WTC11 (cell line): ENCODE data around the gene MVP. TPM values are rescaled to one million over a fixed set of nuclear protein-coding genes. Genes with fewer than 3 reads are reported as not detected.

Experiments used
- AR ChIP-seq: fragments of 250-450 bp; sonication (Bioruptor Pico); IDR thresholded peaks from 2 replicates; pipeline ENCODE4 v1.9.0; 2021; ENCODE audit warnings: mild to moderate bottlenecking
- ATF1 ChIP-seq: sonication (generic); formaldehyde crosslinking; IDR thresholded peaks from 2 replicates; pipeline ENCODE4 v1.8.1; 2023; ENCODE audit warnings: mild to moderate bottlenecking, moderate library complexity, missing genetic modification reagents
- ELF4 ChIP-seq: sonication (generic); formaldehyde crosslinking; IDR thresholded peaks from 2 replicates; pipeline ENCODE4 v1.8.1; 2022; ENCODE audit warnings: low read depth, mild to moderate bottlenecking, moderate library complexity, missing genetic modification reagents
- FOXK1 ChIP-seq: sonication (generic); formaldehyde crosslinking; IDR thresholded peaks from 2 replicates; pipeline ENCODE4 v1.8.0; 2022; ENCODE audit warnings: mild to moderate bottlenecking, moderate library complexity, missing genetic modification reagents
- FOXP4 ChIP-seq: sonication (generic); formaldehyde crosslinking; IDR thresholded peaks from 2 replicates; pipeline ENCODE4 v1.8.0; 2022; ENCODE audit warnings: mild to moderate bottlenecking, missing genetic modification reagents
- GABPB1 ChIP-seq: sonication (generic); formaldehyde crosslinking; IDR thresholded peaks from 2 replicates; pipeline ENCODE4 v1.8.1; 2023; ENCODE audit warnings: mild to moderate bottlenecking, missing genetic modification reagents
- HMGA2 ChIP-seq: fragments of 250-450 bp; sonication (Bioruptor Pico); IDR thresholded peaks from 2 replicates; pipeline ENCODE4 v1.4.0; 2021; ENCODE audit warnings: mild to moderate bottlenecking, moderate library complexity
- IRF2 ChIP-seq: sonication (generic); formaldehyde crosslinking; IDR thresholded peaks from 2 replicates; pipeline ENCODE4 v1.8.0; 2022; ENCODE audit warnings: low read depth, missing genetic modification reagents, borderline replicate concordance
- MAX ChIP-seq: sonication (generic); formaldehyde crosslinking; IDR thresholded peaks from 2 replicates; pipeline ENCODE4 v1.8.0; 2022; ENCODE audit warnings: mild to moderate bottlenecking, missing genetic modification reagents
- NFE2L1 ChIP-seq: sonication (generic); formaldehyde crosslinking; IDR thresholded peaks from 2 replicates; pipeline ENCODE4 v1.8.1; 2023; ENCODE audit warnings: missing genetic modification reagents
- NR3C1 ChIP-seq: sonication (generic); formaldehyde crosslinking; conservative IDR thresholded peaks from 2 replicates; pipeline ENCODE4 v1.8.1; 2023; ENCODE audit warnings: low read depth, mild to moderate bottlenecking, missing genetic modification reagents
- RORB ChIP-seq: fragments of 250-450 bp; sonication (Bioruptor Pico); IDR thresholded peaks from 2 replicates; pipeline ENCODE4 v1.9.0; 2021; ENCODE audit warnings: mild to moderate bottlenecking
- SOX15 ChIP-seq: fragments of 250-450 bp; sonication (Bioruptor Pico); IDR thresholded peaks from 2 replicates; pipeline ENCODE4 v1.9.0; 2021; ENCODE audit warnings: mild to moderate bottlenecking
- TEAD4 ChIP-seq: sonication (generic); formaldehyde crosslinking; IDR thresholded peaks from 2 replicates; pipeline ENCODE4 v1.8.0; 2022; ENCODE audit warnings: mild to moderate bottlenecking, missing genetic modification reagents
- TP53 ChIP-seq: sonication (generic); formaldehyde crosslinking; IDR thresholded peaks from 2 replicates; pipeline ENCODE4 v1.8.1; 2023; ENCODE audit warnings: mild to moderate bottlenecking, missing genetic modification reagents
- ZNF232 ChIP-seq: sonication (generic); formaldehyde crosslinking; IDR thresholded peaks from 2 replicates; pipeline ENCODE4 v1.8.0; 2022; ENCODE audit warnings: mild to moderate bottlenecking, missing genetic modification reagents
- ZNF263 ChIP-seq: sonication (generic); formaldehyde crosslinking; IDR thresholded peaks from 2 replicates; pipeline ENCODE4 v1.8.1; 2022; ENCODE audit warnings: low read depth, mild to moderate bottlenecking, moderate library complexity, missing genetic modification reagents
- ZNF281 ChIP-seq: sonication (generic); formaldehyde crosslinking; IDR thresholded peaks from 2 replicates; pipeline ENCODE4 v1.8.0; 2023; ENCODE audit warnings: mild to moderate bottlenecking, missing genetic modification reagents
- ZNF671 ChIP-seq: fragments of 250-450 bp; sonication (Bioruptor Pico); IDR thresholded peaks from 2 replicates; pipeline ENCODE4 v1.8.0; 2021; ENCODE audit warnings: mild to moderate bottlenecking
- total RNA-seq: library from RNA; stranded (reverse); gene quantifications from 3 replicates; pipeline ENCODE4 v1.2.3, GENCODE V29; 2021
- TF ChIP-seq, protein P1 (sequence below): sonication (generic); formaldehyde crosslinking; conservative IDR thresholded peaks from 2 replicates; pipeline ENCODE4 v1.8.1; 2022; ENCODE audit warnings: mild to moderate bottlenecking, missing genetic modification reagents
- TF ChIP-seq, protein P2 (sequence below): fragments of 250-450 bp; sonication (Bioruptor Pico); IDR thresholded peaks from 2 replicates; pipeline ENCODE4 v1.9.0; 2021; ENCODE audit warnings: moderate library complexity, mild to moderate bottlenecking, inconsistent platforms, borderline replicate concordance
- TF ChIP-seq, protein P3 (sequence below): sonication (generic); formaldehyde crosslinking; IDR thresholded peaks from 2 replicates; pipeline ENCODE4 v1.8.0; 2022; ENCODE audit warnings: missing genetic modification reagents
- TF ChIP-seq, protein P4 (sequence below): sonication (generic); formaldehyde crosslinking; IDR thresholded peaks from 2 replicates; pipeline ENCODE4 v1.8.0; 2022; ENCODE audit warnings: mild to moderate bottlenecking, missing genetic modification reagents
- TF ChIP-seq, protein P5 (sequence below): sonication (generic); formaldehyde crosslinking; IDR thresholded peaks from 2 replicates; pipeline ENCODE4 v1.8.1; 2022; ENCODE audit warnings: missing genetic modification reagents, borderline replicate concordance

The MVP gene
- total RNA-seq, 1 experiment from 2014 or later = 10.8 TPM

- TF ChIP-seq ZNF281 (CRISPR knock-in tag) = peak; percentile 85
- TF ChIP-seq, protein P1, sequence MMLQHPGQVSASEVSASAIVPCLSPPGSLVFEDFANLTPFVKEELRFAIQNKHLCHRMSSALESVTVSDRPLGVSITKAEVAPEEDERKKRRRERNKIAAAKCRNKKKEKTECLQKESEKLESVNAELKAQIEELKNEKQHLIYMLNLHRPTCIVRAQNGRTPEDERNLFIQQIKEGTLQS (CRISPR knock-in tag) = no peak
- peak; percentile 32; the same call in 1 of the 2 replicates for TF ChIP-seq ELF4 (CRISPR knock-in tag)
- no peak for TF ChIP-seq SOX15
- no peak for TF ChIP-seq AR (CRISPR knock-in tag)
- TF ChIP-seq ATF1 (CRISPR knock-in tag) = no peak
- TF ChIP-seq ZNF232 = peak; percentile 79; the same call in 1 of the 2 replicates
- TF ChIP-seq HMGA2 = no peak
- TF ChIP-seq FOXP4 (CRISPR knock-in tag) = peak; percentile 84
- TF ChIP-seq ZNF263 = no peak
- TF ChIP-seq, protein P2, sequence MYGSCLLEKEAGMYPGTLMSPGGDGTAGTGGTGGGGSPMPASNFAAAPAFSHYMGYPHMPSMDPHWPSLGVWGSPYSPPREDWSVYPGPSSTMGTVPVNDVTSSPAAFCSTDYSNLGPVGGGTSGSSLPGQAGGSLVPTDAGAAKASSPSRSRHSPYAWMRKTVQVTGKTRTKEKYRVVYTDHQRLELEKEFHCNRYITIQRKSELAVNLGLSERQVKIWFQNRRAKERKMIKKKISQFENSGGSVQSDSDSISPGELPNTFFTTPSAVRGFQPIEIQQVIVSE (CRISPR knock-in tag) = no peak
- TF ChIP-seq, protein P3, sequence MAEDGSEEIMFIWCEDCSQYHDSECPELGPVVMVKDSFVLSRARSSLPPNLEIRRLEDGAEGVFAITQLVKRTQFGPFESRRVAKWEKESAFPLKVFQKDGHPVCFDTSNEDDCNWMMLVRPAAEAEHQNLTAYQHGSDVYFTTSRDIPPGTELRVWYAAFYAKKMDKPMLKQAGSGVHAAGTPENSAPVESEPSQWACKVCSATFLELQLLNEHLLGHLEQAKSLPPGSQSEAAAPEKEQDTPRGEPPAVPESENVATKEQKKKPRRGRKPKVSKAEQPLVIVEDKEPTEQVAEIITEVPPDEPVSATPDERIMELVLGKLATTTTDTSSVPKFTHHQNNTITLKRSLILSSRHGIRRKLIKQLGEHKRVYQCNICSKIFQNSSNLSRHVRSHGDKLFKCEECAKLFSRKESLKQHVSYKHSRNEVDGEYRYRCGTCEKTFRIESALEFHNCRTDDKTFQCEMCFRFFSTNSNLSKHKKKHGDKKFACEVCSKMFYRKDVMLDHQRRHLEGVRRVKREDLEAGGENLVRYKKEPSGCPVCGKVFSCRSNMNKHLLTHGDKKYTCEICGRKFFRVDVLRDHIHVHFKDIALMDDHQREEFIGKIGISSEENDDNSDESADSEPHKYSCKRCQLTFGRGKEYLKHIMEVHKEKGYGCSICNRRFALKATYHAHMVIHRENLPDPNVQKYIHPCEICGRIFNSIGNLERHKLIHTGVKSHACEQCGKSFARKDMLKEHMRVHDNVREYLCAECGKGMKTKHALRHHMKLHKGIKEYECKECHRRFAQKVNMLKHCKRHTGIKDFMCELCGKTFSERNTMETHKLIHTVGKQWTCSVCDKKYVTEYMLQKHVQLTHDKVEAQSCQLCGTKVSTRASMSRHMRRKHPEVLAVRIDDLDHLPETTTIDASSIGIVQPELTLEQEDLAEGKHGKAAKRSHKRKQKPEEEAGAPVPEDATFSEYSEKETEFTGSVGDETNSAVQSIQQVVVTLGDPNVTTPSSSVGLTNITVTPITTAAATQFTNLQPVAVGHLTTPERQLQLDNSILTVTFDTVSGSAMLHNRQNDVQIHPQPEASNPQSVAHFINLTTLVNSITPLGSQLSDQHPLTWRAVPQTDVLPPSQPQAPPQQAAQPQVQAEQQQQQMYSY (CRISPR knock-in tag) = no peak
- peak; percentile 70; the same call in 1 of the 2 replicates for TF ChIP-seq FOXK1 (CRISPR knock-in tag)
- no peak for TF ChIP-seq ZNF671 (CRISPR knock-in tag)
- peak; percentile 89 for TF ChIP-seq GABPB1 (CRISPR knock-in tag)
- TF ChIP-seq, protein P4, sequence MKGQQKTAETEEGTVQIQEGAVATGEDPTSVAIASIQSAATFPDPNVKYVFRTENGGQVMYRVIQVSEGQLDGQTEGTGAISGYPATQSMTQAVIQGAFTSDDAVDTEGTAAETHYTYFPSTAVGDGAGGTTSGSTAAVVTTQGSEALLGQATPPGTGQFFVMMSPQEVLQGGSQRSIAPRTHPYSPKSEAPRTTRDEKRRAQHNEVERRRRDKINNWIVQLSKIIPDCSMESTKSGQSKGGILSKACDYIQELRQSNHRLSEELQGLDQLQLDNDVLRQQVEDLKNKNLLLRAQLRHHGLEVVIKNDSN (CRISPR knock-in tag) = peak; percentile 84
- no peak for TF ChIP-seq IRF2 (CRISPR knock-in tag)
- TF ChIP-seq TEAD4 (CRISPR knock-in tag) = no peak
- TF ChIP-seq TP53 (CRISPR knock-in tag) = peak; percentile 71; the same call in 1 of the 2 replicates
- TF ChIP-seq, protein P5, sequence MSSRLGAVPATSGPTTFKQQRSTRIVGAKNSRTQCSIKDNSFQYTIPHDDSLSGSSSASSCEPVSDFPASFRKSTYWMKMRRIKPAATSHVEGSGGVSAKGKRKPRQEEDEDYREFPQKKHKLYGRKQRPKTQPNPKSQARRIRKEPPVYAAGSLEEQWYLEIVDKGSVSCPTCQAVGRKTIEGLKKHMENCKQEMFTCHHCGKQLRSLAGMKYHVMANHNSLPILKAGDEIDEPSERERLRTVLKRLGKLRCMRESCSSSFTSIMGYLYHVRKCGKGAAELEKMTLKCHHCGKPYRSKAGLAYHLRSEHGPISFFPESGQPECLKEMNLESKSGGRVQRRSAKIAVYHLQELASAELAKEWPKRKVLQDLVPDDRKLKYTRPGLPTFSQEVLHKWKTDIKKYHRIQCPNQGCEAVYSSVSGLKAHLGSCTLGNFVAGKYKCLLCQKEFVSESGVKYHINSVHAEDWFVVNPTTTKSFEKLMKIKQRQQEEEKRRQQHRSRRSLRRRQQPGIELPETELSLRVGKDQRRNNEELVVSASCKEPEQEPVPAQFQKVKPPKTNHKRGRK (CRISPR knock-in tag) = no peak
- no peak for TF ChIP-seq RORB (CRISPR knock-in tag)
- peak; percentile 63; the same call in 1 of the 2 replicates for TF ChIP-seq NFE2L1 (CRISPR knock-in tag)
- TF ChIP-seq NR3C1 = no peak
- TF ChIP-seq MAX (CRISPR knock-in tag) = peak; percentile 97
These were observed 12.6 kb upstream of the MVP start (continued) for GRCh38 chr16:29807426-29808218.
